Measurements from ENCODE around the gene BCORL1.

BCORL1 gene

DNA sequence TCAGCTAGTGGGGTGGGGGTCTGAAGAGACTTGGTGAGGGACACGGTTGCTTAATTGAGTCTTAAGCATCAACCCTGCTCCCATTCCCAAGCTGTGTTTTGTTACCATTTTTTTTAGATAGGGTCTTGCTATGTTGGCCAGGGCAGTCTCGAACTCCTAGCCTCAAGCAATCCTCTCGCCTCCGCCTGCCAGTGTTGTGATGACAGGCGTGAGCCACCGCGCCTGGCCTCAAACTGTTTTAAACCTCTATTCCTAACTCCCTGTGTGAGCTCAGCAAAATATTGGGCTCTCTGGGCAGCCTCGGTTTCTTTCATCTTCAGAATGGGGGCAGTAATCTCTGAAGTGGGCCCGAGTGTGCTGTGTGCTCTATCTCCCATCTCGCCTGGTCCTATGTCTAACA, 26.3 kb upstream of the BCORL1 start:
- Histone ChIP-seq H3K4me3 (no peak overlapping the region), H3K36me3 (replicated peaks) (no peaks in the 10 kb centered on the region), H3K9me3 (no peaks in the 10 kb centered on the region), H3K27me3 (ENCODE audit: low read depth) (no peaks in the 10 kb centered on the region), H3K4me1 (peaks cover 32% of the 10 kb centered on the region)
- DNase-seq (ENCODE audit: low spot score in 2 of 2) = no peak
- in situ Hi-C loops (cut with MboI; ENCODE audit: low sequenced_read_pairs) = no loop called here

DNA sequence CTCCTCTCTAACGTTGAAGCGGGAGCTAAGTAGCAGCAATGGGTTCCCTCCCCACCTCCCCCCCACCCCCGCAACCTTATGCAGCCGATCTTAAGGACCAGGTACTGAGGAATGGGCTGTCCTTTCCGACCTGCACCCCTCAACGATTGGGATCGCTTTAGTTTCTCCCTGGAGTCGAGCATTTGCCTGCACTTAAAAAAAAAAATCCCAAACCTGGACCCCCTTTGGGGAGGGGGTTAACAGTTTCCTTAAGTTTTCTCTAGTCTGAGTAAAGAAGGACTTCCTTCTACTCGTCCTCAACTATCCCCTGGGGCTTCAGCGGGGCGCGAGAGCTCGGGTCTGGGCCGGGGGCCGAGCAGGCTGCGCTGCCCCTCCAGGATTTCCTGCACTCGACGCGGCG, 25.7 kb upstream of the BCORL1 start:
- Histone ChIP-seq H3K4me1 (peaks cover 38% of the 10 kb centered on the region), H3K4me3 (peak overlapping the region; percentile 32), H3K27me3 (ENCODE audit: low read depth) (no peaks in the 10 kb centered on the region)

DNA sequence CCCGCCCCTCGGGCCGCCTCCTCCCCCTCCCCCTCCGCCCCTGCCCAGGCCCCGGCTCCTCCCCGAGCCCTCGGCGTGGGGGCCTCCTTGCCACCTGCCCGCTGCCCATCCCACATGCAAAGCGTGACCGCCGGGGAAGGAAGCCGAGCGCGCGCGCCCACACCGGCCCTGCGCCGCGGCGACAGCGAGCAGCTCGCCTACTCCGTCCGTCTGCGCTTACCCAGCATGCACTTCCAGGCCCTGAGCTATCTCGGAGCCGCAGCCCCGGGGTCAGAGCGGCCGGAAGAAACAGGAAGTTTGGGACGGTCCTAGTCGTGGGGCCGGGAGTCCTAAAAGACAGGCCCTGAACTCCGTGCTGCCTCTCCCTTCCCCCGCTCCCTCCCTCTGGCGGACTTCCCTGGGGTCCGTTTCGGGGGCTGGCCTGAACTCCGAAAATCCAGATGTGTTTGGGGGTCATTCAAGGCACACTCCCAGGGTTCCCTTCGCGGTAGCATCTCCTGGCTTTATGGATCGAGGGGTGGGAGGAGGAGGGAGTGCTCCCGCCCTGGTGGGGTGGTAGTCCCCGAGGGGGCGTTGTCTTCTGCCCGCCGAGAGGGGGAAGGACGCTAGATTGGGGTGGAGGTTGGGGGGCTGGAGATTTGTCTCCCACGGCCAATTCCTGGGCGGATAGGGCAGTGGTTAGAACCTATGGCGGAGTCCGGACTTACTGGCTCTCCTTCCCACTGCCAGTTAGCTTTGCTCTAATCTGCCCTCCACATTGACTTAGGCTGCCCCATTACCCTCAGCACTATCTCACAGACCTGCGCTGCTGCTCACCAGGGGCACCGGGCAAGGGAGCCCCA, 25.0 kb upstream of the BCORL1 start:
- in situ Hi-C loops (cut with MboI; ENCODE audit: low sequenced_read_pairs) = no loop called here
- peak; percentile 70 to 86 for DNase-seq (ENCODE audit: low spot score in 2 of 2)
- peaks cover 36% of the 10 kb centered on the region for H3K4me1 ChIP-seq
- H3K4me3 ChIP-seq = peak overlapping the region; percentile 32
- no peaks in the 10 kb centered on the region for H3K36me3 ChIP-seq (replicated peaks)
- H3K9me3 ChIP-seq = no peaks in the 10 kb centered on the region
- H3K27me3 ChIP-seq (ENCODE audit: low read depth) = no peaks in the 10 kb centered on the region

More for the DNA sequence above, 25.7 kb upstream of the BCORL1 start:
- Histone ChIP-seq H3K36me3 (replicated peaks) (no peaks in the 10 kb centered on the region), H3K9me3 (no peaks in the 10 kb centered on the region)
- no peak for DNase-seq (ENCODE audit: low spot score in 2 of 2)
- in situ Hi-C loops (cut with MboI; ENCODE audit: low sequenced_read_pairs) = no loop called here

GRCh38 chrX:129958083-129958465, 24.4 kb upstream of the BCORL1 start:
- no peak for DNase-seq (ENCODE audit: low spot score in 2 of 2)
- no peaks in the 10 kb centered on the region for H3K36me3 ChIP-seq (replicated peaks)
- peaks cover 34% of the 10 kb centered on the region for H3K4me1 ChIP-seq
- no peak overlapping the region for H3K4me3 ChIP-seq
- no peaks in the 10 kb centered on the region for H3K9me3 ChIP-seq
- in situ Hi-C loops (cut with MboI; ENCODE audit: low sequenced_read_pairs) = no loop called here
- no peaks in the 10 kb centered on the region for H3K27me3 ChIP-seq (ENCODE audit: low read depth)

GRCh38 chrX:129958814-129959492, 23.5 kb upstream of the BCORL1 start:
- Histone ChIP-seq H3K4me1 (peaks cover 27% of the 10 kb centered on the region), H3K9me3 (no peaks in the 10 kb centered on the region), H3K27me3 (ENCODE audit: low read depth) (no peaks in the 10 kb centered on the region), H3K36me3 (replicated peaks) (no peaks in the 10 kb centered on the region), H3K4me3 (no peak overlapping the region)
- no peak for DNase-seq (ENCODE audit: low spot score in 2 of 2)
- in situ Hi-C loops (cut with MboI; ENCODE audit: low sequenced_read_pairs) = no loop called here

GRCh38 chrX:129959493-129959832, 23.0 kb upstream of the BCORL1 start:
- Histone ChIP-seq H3K4me1 (peaks cover 23% of the 10 kb centered on the region), H3K9me3 (no peaks in the 10 kb centered on the region), H3K4me3 (no peak overlapping the region), H3K27me3 (ENCODE audit: low read depth) (no peaks in the 10 kb centered on the region), H3K36me3 (replicated peaks) (no peaks in the 10 kb centered on the region)
- DNase-seq (ENCODE audit: low spot score in 2 of 2) = no peak
- in situ Hi-C loops (cut with MboI; ENCODE audit: low sequenced_read_pairs) = no loop called here

GRCh38 chrX:129961180-129962083, 21.0 kb upstream of the BCORL1 start:
- DNase-seq (ENCODE audit: low spot score in 2 of 2) = peak in 1 of 2 experiments; percentile 87
- H3K27me3 ChIP-seq (ENCODE audit: low read depth) = peaks cover 3% of the 10 kb centered on the region; the same call in 1 of the 2 replicates

GRCh38 chrX:129963729-129964128, 18.7 kb upstream of the BCORL1 start:
- in situ Hi-C loops (cut with MboI; ENCODE audit: low sequenced_read_pairs) = no loop called here
- DNase-seq (ENCODE audit: low spot score in 2 of 2) = no peak
- no peaks in the 10 kb centered on the region for H3K9me3 ChIP-seq
- peaks cover 23% of the 10 kb centered on the region for H3K4me1 ChIP-seq
- H3K4me3 ChIP-seq = no peak overlapping the region
- no peaks in the 10 kb centered on the region for H3K36me3 ChIP-seq (replicated peaks)
- peaks cover 3% of the 10 kb centered on the region for H3K27me3 ChIP-seq (ENCODE audit: low read depth)

More at GRCh38 chrX:129961180-129962083, 21.0 kb upstream of the BCORL1 start:
- Histone ChIP-seq H3K4me1 (peaks cover 33% of the 10 kb centered on the region), H3K9me3 (no peaks in the 10 kb centered on the region), H3K4me3 (peak overlapping the region; percentile 9), H3K36me3 (replicated peaks) (no peaks in the 10 kb centered on the region)
- in situ Hi-C loops (cut with MboI; ENCODE audit: low sequenced_read_pairs) = no loop called here

DNA sequence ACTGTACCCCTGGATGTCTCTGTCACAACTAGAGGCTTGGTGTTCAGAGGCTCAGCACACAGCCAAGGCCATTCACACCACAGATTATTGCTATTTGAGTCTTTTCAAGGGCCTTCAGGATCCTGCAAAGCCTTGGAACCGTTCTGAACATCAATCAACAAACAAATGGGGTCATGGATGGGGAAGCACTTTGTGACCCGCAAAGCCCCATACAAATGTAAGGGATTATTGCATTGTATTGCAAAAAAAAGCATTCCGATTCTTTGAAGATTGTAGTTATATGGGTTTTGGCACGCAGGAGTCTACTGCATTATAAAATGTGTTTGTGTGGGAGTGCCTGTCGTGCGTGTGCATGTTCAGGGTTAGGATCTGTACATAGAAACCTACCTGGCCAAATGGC, 17.3 kb upstream of the BCORL1 start:
- DNase-seq (ENCODE audit: low spot score in 2 of 2) = peak; percentile 72 to 96
- H3K4me1 ChIP-seq = peaks cover 23% of the 10 kb centered on the region
- no peaks in the 10 kb centered on the region for H3K36me3 ChIP-seq (replicated peaks)
- no peak overlapping the region for H3K4me3 ChIP-seq
- peaks cover 3% of the 10 kb centered on the region for H3K27me3 ChIP-seq (ENCODE audit: low read depth)
- in situ Hi-C loops (cut with MboI; ENCODE audit: low sequenced_read_pairs) = no loop called here
- no peaks in the 10 kb centered on the region for H3K9me3 ChIP-seq

GRCh38 chrX:129968968-129969367, 13.5 kb upstream of the BCORL1 start:
- H3K36me3 ChIP-seq (replicated peaks) = no peaks in the 10 kb centered on the region
- in situ Hi-C loops (cut with MboI; ENCODE audit: low sequenced_read_pairs) = no loop called here
- no peak overlapping the region for H3K4me3 ChIP-seq
- no peak for DNase-seq (ENCODE audit: low spot score in 2 of 2)
- H3K9me3 ChIP-seq = no peaks in the 10 kb centered on the region
- H3K4me1 ChIP-seq = peaks cover 22% of the 10 kb centered on the region
- H3K27me3 ChIP-seq (ENCODE audit: low read depth) = peaks cover 3% of the 10 kb centered on the region

DNA sequence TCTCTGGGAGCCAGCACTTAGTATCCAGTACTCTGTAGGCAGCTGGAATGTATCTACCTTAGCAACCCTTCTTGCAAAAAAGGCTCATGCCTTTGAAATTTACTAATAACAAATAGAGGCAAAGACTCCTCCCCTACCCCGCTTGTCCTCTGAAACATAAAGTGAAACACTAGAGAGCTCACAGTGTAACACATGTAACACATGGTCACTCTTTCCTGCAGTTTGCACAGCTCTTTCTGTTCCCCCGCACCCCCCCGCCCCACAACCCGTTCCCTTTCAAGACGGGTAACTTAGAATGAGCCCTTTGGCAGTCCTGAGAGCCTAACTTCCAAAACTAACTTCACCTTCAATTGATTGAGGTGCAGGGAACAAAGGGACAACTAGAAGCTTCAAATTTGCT, 6.0 kb upstream of the BCORL1 start:
- Histone ChIP-seq H3K9me3 (no peaks in the 10 kb centered on the region), H3K36me3 (replicated peaks) (no peaks in the 10 kb centered on the region), H3K27me3 (ENCODE audit: low read depth) (no peaks in the 10 kb centered on the region), H3K4me1 (peaks cover 15% of the 10 kb centered on the region), H3K4me3 (no peak overlapping the region)
- no peak for DNase-seq (ENCODE audit: low spot score in 2 of 2)
- in situ Hi-C loops (cut with MboI; ENCODE audit: low sequenced_read_pairs) = no loop called here

DNA sequence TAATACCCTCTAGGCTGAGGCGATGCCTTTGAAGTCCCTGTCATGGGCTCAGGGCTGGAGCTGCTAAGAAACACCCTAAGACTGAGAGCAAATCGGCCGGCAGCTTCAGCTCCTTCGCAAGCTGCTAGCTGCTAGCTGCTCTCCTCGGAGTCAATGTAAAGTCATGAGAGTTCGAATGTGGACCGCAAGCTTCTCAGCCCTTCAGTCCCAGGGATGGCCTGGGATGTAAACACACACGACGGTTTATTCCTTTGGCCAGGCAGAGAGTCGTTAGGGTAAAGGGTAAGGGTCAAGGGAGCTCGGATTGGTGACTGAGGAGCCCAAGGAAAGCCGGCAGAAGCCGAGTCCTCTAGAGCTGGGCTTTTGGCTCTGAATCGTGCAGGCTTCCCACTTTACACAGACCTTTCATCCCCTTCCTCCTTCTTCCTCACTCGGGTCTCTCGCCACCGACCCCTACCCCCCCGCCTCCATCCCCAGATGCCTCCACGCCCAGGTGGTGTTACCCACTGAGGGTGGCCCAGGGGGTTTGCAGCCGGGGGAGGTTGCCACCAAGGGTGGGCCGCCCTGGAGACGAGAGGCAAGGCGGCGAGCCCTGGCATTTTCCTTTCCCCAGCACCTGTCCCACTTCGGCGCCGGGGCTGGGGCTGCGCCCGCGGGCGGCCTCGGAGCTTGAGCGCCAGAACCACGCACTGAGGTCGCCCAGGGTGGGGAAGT, 3.1 kb upstream of the BCORL1 start:
- DNase-seq (ENCODE audit: low spot score in 2 of 2) = no peak
- in situ Hi-C loops (cut with MboI; ENCODE audit: low sequenced_read_pairs) = no loop called here
- peaks cover 3% of the 10 kb centered on the region; the same call in 1 of the 2 replicates for H3K4me1 ChIP-seq
- no peak overlapping the region for H3K4me3 ChIP-seq
- no peaks in the 10 kb centered on the region for H3K9me3 ChIP-seq
- no peaks in the 10 kb centered on the region for H3K36me3 ChIP-seq (replicated peaks)
- H3K27me3 ChIP-seq (ENCODE audit: low read depth) = no peaks in the 10 kb centered on the region

- DNase-seq (ENCODE audit: low spot score in 2 of 2) = peak in 1 of 2 experiments; percentile 54
- H3K36me3 ChIP-seq (replicated peaks) = 0 out of 2 replicates have a peak, but pooled peaks cover 1% of the 10 kb centered on the region
- in situ Hi-C loops (cut with MboI; ENCODE audit: low sequenced_read_pairs) = loop anchor here (5.0 kb wide), 1 partner anchor 48 kb away; no protein-coding TSS in a partner anchor
- no peaks in the 10 kb centered on the region for H3K27me3 ChIP-seq (ENCODE audit: low read depth)
- no peak overlapping the region; the same call in 1 of the 2 replicates for H3K4me3 ChIP-seq
- H3K4me1 ChIP-seq = peaks cover 9% of the 10 kb centered on the region
- H3K9me3 ChIP-seq = no peaks in the 10 kb centered on the region
Measured at GRCh38 chrX:129980001-129980401, 2.4 kb upstream of the BCORL1 start.
